ENCODE data around the gene SORCS2. TPM values are rescaled to one million over a fixed set of nuclear protein-coding genes. Genes with fewer than 3 reads are reported as not detected.

The SORCS2 gene
- total and polyA plus RNA-seq, 2 of the 4 experiments (the other 2 are of a cell fraction) = 0.36 to 0.62 TPM

DNA sequence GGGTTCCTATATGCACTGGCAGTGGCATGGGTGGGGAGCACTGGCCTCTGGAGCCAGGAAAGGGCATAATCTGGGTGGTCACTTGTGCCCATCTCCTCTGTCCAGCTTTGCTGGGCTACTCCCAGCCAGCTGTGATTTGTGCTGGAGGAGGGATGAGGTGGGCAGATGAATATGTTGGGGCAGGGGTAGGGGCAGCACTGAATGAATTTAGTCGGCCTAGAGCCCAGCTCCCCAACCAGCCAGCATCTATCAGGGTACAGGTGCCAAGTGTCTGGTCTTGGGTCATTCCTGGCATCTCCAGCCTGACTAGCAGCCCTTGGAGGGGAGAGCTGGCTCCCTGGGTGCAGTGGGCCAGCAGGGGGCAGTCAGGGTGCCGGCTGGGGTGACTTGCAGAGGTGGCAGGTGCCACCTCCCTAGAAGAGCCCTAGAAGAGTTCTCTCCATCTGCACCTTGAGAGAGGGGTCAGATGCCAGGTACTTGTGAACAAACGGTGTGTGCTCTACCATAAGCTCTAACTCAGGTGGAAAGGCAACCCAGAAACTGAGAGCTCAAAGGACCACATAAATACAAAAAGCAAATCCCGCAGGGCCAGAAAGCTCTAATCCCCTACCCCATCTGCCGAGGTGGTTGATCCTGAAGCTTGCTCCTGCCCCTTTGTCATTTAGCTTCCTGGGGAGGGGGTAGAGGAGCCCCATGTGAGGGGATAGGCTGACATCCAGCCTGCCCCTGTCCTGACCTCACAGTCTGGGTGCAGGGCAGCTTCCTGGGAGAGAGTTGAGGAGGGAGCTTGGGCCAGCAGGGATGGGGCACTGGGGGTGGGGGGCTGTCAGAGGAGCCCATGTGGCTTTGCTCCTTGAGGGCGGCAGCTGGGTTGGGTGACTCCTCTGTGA is 2.2 kb downstream of the SORCS2 start:
- Histone ChIP-seq H3K27ac (ENCODE audit: insufficient read depth, low read length) (no peak overlapping the region), H3K9me1 (ENCODE audit: insufficient read depth, low read length) (no peaks in the 10 kb centered on the region), H3K4me2 (ENCODE audit: low read depth, low read length) (no peak overlapping the region), H2BK5ac (ENCODE audit: low read depth, low read length, poor library complexity, severe bottlenecking) (no peak overlapping the region), H2AK9ac (replicated peaks; ENCODE audit: low read depth, low read length, poor library complexity) (no peak overlapping the region), H2BK120ac (ENCODE audit: low read depth, low read length) (no peak overlapping the region), H3K4ac (ENCODE audit: low read depth, low read length) (no peak overlapping the region), H3K4me3 (ENCODE audit: insufficient read depth, low read depth, low read length) (no peak overlapping the region), H4K8ac (ENCODE audit: low read depth in 2 of 2, low read length in 2 of 2) (no peak overlapping the region), H3K56ac (ENCODE audit: extremely low read depth, insufficient read depth, low read length) (no peak overlapping the region), H3K27me3 (ENCODE audit: control insufficient read depth, insufficient read depth, low read length) (peaks cover 65% of the 10 kb centered on the region), H4K20me1 (ENCODE audit: insufficient read depth, low read length) (peaks cover 3% of the 10 kb centered on the region; the same call in 1 of the 2 replicates), H4K5ac (ENCODE audit: low read depth, low read length) (no peak overlapping the region), H3K79me1 (ENCODE audit: low read depth in 1 of 2, low read length in 2 of 2) (no peaks in the 10 kb centered on the region), H3K9me3 (ENCODE audit: control insufficient read depth, insufficient read depth, low read length) (no peaks in the 10 kb centered on the region), H3K18ac (ENCODE audit: low read depth, low read length) (no peak overlapping the region), H3K23ac (ENCODE audit: low read depth, low read length) (no peak overlapping the region), H3K14ac (replicated peaks; ENCODE audit: low read depth, low read length) (no peak overlapping the region), H2BK20ac (ENCODE audit: low read depth, low read length) (no peak overlapping the region), H3K9ac (ENCODE audit: low read depth, low read length) (no peak overlapping the region), H3K4me1 (ENCODE audit: control insufficient read depth, insufficient read depth, low read length) (peaks cover 6% of the 10 kb centered on the region; the same call in 1 of the 2 replicates), H4K91ac (ENCODE audit: insufficient read depth, low read depth, low read length) (no peak overlapping the region), H2BK15ac (ENCODE audit: low read depth, low read length) (no peak overlapping the region), H2AFZ (replicated peaks; ENCODE audit: low read length, poor library complexity) (no peak overlapping the region), H2AK5ac (ENCODE audit: low read depth, low read length) (no peak overlapping the region), H3K36me3 (ENCODE audit: control insufficient read depth, insufficient read depth, low read length) (no peaks in the 10 kb centered on the region)
- POLR2A ChIA-PET (ENCODE audit: unreplicated experiment) = no interaction called here
- intact Hi-C loops (cut with micrococcal nuclease) (loop anchor here (5.0 to 10.0 kb wide), 2 partner anchors 92 to 790 kb away; no protein-coding TSS in a partner anchor), dilution Hi-C loops (cut with HindIII; ENCODE audit: low sequenced_read_pairs, unreplicated experiment) (no loop called here), in situ Hi-C loops (cut with MboI; ENCODE audit: low sequenced_read_pairs) (loop anchor here (5.0 to 10.0 kb wide), 2 partner anchors 93 to 530 kb away; no protein-coding TSS in a partner anchor)
- ATAC-seq (ENCODE audit: low read depth) = no peak
- CTCF ChIA-PET = interaction anchor here (0.5 to 2.9 kb wide), 2 partner anchors 102 to 406 kb away, joined by 3 to 10 read pairs; no protein-coding TSS in a partner anchor
- no TSS peak for BruUV-seq (replicated peaks)
- DNase-seq = no peak
- no peak for TF ChIP-seq ELK1 (IDR thresholded peaks at IDR 0.05; ENCODE audit: borderline replicate concordance, low read depth, low read length)
- TF ChIP-seq, protein P1, sequence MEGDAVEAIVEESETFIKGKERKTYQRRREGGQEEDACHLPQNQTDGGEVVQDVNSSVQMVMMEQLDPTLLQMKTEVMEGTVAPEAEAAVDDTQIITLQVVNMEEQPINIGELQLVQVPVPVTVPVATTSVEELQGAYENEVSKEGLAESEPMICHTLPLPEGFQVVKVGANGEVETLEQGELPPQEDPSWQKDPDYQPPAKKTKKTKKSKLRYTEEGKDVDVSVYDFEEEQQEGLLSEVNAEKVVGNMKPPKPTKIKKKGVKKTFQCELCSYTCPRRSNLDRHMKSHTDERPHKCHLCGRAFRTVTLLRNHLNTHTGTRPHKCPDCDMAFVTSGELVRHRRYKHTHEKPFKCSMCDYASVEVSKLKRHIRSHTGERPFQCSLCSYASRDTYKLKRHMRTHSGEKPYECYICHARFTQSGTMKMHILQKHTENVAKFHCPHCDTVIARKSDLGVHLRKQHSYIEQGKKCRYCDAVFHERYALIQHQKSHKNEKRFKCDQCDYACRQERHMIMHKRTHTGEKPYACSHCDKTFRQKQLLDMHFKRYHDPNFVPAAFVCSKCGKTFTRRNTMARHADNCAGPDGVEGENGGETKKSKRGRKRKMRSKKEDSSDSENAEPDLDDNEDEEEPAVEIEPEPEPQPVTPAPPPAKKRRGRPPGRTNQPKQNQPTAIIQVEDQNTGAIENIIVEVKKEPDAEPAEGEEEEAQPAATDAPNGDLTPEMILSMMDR (conservative IDR thresholded peaks at IDR 0.05; ENCODE audit: low read depth, low read length) = peak; percentile 54
- no peak for TF ChIP-seq FOS (IDR thresholded peaks at IDR 0.05; ENCODE audit: low read depth, low read length)
- peak; percentile 55 for TF ChIP-seq SMC3 (IDR thresholded peaks at IDR 0.05; ENCODE audit: low read depth, low read length)
- TF ChIP-seq MAZ (IDR thresholded peaks at IDR 0.05; ENCODE audit: borderline replicate concordance, low read depth, low read length) = no peak
- TF ChIP-seq RAD21 (IDR thresholded peaks at IDR 0.05; ENCODE audit: low read length) = peak; percentile 65
- 40% methylated on average over 1 of the region's 6 CpGs; no CpG with 5 or more reads in 1 of the 2 experiments for WGBS, 2 experiments (ENCODE audit: extremely low coverage in 2 of 2, insufficient read length in 1 of 2)
